K562 treated with DMSO at 1 percent for 4 hours (cell line): Measurements from ENCODE around the gene PORCN. TPM values are rescaled to one million over a fixed set of nuclear protein-coding genes. Genes with fewer than 3 reads are reported as not detected.

Experiments used
- total RNA-seq: library from RNA; unstranded; fragments of 300-600 nt; gene quantifications from 2 replicates; pipeline ENCODE4 v1.2.3, GENCODE V29; 2022; ENCODE audit not compliant: insufficient read depth

PORCN gene
- total RNA-seq: 9.8 and 11.3 TPM in 2 replicates

DNA sequence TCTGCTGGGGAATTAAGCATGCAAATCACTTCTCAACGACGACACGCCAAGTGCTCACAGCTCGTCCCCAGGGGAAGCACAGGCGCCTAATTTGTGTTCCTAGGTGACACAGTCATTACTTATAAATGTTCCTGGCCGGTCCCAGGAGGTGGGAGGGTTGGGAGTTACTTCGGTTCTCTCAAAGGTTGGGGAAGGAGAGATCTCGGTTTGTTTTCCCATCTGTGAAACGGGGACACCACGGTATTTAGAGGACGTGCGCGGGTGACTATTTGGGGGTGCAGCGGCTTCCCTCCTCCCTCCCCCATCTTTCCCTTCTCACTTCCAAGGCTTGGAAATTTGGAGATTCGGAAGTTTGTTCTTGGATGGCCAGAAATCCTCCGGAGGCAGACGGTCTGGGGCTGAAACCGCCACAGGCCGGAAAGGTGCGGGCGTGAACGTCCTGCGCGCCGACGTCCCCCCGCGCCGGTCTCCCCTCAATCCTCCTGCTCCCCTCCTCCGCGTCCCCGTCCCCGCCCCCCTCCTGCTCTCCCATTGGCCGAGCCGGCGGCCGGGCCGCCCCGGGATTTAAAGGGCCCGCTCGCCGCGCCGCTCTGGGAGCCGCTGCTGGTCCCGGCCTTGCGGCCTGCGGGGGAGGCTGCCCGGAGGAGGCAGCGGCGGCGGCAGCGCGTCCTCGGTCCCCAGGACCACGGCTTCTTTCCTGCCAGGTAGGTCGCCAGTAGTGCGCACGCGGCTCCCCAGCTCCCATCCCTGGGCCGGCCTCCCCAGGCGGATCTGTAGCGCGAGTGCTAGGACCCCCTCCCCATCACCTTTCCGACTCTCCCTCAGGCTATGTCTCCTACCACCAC is at the start of gene PORCN:
PORCN (plus strand) TSS at position 593 of the 845 bp plus-strand sequence. CDS start 829 bp downstream, outside the sequence.

DNA sequence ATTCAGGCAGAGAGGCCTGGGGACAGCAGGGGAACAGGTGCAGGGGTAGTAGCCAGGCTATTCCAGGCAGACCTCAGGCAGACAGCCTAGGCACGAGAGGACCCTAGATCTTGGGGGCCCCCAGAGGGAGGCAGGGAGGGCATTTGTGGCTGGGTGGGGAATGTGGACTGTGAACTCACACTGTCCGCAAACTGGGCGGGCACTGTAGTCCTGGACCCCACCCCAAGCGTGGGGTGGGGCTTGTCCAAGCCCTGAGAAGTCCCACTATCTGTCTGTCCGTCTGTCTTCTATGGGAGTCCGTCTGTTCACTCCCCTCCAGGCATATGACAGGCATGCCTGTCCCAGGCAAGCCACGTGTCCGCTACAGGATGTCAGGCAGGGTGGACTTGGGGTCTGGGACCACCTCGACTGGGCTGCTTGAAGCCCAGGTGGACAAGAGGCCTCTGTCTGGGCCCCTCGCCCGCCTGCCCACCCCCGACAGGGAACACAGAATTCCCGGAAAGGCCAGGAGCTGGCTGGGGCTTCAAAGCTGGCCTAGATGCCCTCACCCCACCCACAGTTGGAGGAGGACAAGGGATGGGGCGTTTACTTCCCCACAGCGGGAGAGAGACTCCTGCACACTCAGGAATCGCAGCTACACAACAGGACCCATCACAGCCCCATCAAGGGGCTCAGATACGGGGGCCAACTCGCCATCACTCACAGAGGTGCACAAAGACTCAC is 38.5 kb upstream of the PORCN start, which contains the start of gene SLC38A5:
SLC38A5 (minus strand) TSS at position 151 of the 723 bp plus-strand sequence. CDS start 2,336 bp downstream, outside the sequence.

DNA sequence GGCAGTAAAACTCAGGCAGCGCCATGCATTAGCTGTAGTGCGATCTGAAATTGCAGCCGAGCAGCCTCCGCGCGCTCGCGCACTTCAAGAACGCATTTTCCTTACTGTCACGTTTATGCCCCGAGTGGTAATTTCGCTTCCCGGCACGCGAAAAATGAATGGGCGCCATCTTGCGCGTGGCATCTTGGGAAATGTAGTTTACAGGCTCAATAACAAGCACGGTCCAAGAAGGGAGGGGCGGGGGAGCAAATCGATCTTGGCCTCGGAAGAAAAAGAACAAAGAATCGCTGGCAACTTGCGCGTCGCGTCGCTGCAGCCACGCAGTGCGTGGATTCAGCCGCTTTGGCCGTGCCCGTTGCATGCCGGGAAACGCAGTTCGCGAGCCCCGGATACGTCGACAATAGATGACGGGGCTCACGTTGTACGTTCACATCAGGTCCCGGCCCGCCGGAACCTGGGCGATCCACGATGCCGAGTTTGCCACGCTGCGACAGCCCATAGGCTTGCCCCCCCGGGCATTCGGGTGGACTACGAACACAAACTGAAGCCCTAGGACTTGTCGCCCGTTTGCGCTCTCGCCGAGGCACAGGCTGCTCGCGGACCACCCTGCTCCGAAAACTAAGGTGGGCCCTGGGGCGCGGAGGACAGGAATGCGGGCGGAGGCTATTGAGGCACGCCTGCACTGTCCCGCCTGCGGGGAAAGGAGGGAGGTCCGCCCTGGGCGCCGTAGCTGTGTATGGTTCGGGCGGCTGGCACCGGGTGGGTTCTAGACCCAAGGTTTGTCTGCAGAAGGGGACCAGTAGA is 32.8 kb upstream of the PORCN start, which contains the start of gene FTSJ1:
FTSJ1 (plus strand) TSS at position 426 of the 804 bp plus-strand sequence. CDS start 1,849 bp downstream, outside the sequence.

DNA sequence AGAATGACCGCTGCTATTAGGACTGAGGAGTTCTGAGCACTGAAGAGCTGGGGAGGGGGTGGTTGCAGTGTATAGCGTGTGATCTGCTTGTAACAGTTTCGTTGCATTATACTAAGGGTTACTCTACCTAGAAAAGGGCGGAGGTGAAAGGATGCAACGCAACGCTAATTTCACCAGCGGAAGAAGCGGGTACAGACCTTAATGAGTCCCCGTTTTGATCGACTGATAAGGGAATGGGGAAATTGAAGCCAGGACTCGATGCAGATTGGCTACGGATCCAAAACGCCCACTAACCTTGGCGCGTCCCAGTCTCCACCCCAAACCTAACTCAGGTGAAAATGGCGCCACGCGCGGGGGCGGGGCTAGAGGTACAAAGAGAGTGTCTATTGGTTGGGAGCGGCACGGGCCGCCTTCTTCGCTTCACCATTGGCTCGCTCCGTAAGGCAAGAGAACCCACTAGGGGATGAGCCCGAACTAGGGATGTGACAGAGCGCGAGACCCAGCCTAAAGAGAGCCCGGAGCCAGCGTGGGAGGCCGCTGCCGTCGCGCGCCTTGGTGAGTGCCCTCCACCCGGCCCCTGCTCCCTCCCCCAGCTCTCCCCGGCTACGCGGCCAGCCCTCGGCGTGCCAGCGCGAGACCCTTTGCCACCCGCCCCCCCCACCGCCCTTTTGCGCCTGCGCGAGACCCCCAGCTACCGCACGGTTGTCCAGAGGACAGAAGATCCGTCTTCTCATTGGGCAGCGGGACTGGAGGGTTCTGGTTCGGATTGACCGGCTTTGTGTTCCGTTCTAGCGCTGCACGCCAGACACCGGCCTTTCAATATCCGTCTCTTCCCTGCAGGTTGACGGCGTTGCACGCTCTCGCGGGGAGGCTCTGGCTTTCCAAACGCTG is 12.8 kb downstream of the PORCN start, which contains the start of gene EBP:
EBP (plus strand) TSS at position 456 of the 891 bp plus-strand sequence. CDS start 1,964 bp downstream, outside the sequence.

DNA sequence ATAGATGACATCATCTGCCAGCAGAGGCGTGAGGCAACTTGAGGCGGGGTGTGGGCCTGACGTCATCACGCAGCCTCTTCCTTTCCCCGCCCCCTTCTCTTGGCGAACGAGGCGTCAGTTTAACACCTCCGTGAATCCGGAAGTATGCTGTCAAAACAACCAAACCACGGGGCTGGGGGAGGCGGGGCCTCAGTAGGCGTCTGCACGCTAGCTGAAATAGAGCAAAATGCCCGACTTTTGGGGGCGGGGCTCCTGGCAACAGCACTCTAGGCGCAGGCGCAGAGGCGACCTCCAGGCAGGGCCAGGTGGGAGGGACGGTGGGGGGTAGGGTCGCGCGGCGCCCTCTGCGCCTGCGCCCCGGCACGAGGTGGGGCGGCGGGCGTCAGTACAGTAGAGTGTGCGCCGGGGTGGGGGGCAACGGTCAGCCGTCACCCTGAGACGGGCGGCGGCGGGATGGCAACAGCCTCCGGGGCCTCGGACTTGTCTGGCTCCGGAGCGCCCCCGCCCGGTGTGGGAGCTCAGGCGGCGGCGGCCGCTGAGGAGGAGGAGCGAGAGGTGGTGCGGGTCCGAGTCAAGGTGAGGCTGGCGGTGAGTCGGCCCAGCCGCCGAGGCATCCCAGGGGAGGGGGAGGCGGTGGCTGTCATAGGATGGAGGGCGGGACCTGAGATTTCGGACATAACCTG is 30.7 kb downstream of the PORCN start, which contains the start of gene TBC1D25:
TBC1D25 (plus strand) TSS at position 370 of the 683 bp plus-strand sequence; CDS start at position 454, 84 bp downstream.

Other genes starting within 250 kb of the PORCN start
- 37.5 and 59.9 TPM in 2 replicates for gene SSX3, start 152.3 kb upstream of the PORCN start, total RNA-seq
- gene SSX4, start 125.5 kb upstream of the PORCN start, total RNA-seq: 8.4 and 12.7 TPM in 2 replicates
- 8.4 and 12.7 TPM in 2 replicates for gene SSX4B, start 97.0 kb upstream of the PORCN start, total RNA-seq
- gene SLC38A5, start 38.7 kb upstream of the PORCN start, total RNA-seq: 61.8 and 67.2 TPM in 2 replicates
- 44.9 and 55.6 TPM in 2 replicates for gene FTSJ1, start 32.8 kb upstream of the PORCN start, total RNA-seq
- 194 and 203 TPM in 2 replicates for gene EBP, start 12.8 kb downstream of the PORCN start, total RNA-seq
- 3.7 and 6.1 TPM in 2 replicates for gene TBC1D25, start 30.7 kb downstream of the PORCN start, total RNA-seq
- 84.3 and 113 TPM in 2 replicates for gene RBM3, start 65.5 kb downstream of the PORCN start, total RNA-seq
- gene WDR13, start 88.5 kb downstream of the PORCN start, total RNA-seq: 73.3 and 106 TPM in 2 replicates
- 15.4 and 17.8 TPM in 2 replicates for gene WAS, start 174.8 kb downstream of the PORCN start, total RNA-seq
- 23.5 and 27.2 TPM in 2 replicates for gene SUV39H1, start 187.7 kb downstream of the PORCN start, total RNA-seq